HepG2 (cell line): ENCODE measurements around the gene PLPPR2. TPM values are rescaled to one million over a fixed set of nuclear protein-coding genes. Genes with fewer than 3 reads are reported as not detected.

Experiments used
- AKAP8 ChIP-seq: sonication (generic); formaldehyde crosslinking; IDR thresholded peaks from 2 replicates; pipeline ENCODE4 v1.5.1; 2020; ENCODE audit warnings: mild to moderate bottlenecking, missing genetic modification reagents
- CENPX ChIP-seq: sonication (generic); formaldehyde crosslinking; IDR thresholded peaks from 2 replicates; pipeline ENCODE4 v1.9.0; 2021; ENCODE audit warnings: mild to moderate bottlenecking, missing genetic modification reagents, moderate library complexity
- ETV6 ChIP-seq: sonication (generic); formaldehyde crosslinking; conservative IDR thresholded peaks from 2 replicates; pipeline ENCODE4 v1.4.0; 2020; ENCODE audit warnings: missing genetic modification reagents
- FIP1L1 ChIP-seq: fragments of 200-400 bp; formaldehyde crosslinking; IDR thresholded peaks from 2 replicates; pipeline ENCODE4 v1.6.1; 2018; ENCODE audit warnings: low read depth, mild to moderate bottlenecking, low read length, moderate library complexity, borderline replicate concordance; ENCODE audit not compliant: insufficient read depth
- FLYWCH1 ChIP-seq: sonication (generic); formaldehyde crosslinking; IDR thresholded peaks from 2 replicates; pipeline ENCODE4 v1.8.1; 2023; ENCODE audit warnings: mild to moderate bottlenecking, missing genetic modification reagents
- GATAD2A ChIP-seq: IDR thresholded peaks from 2 replicates; pipeline ENCODE4 v1.6.1; 2016
- MXI1 ChIP-seq: IDR thresholded peaks from 3 replicates; pipeline ENCODE4 v1.6.1; 2012; ENCODE audit warnings: low read depth, low read length, inconsistent platforms, borderline replicate concordance
- NFKB2 ChIP-seq: sonication (generic); formaldehyde crosslinking; IDR thresholded peaks from 2 replicates; pipeline ENCODE4 v1.4.0; 2020; ENCODE audit warnings: missing genetic modification reagents, borderline replicate concordance
- POGK ChIP-seq: sonication (generic); formaldehyde crosslinking; conservative IDR thresholded peaks from 2 replicates; pipeline ENCODE4 v1.8.0; 2022; ENCODE audit warnings: mild to moderate bottlenecking, moderate library complexity, missing genetic modification reagents
- SATB2 ChIP-seq: sonication (generic); formaldehyde crosslinking; IDR thresholded peaks from 2 replicates; pipeline ENCODE4 v1.5.0; 2020; ENCODE audit warnings: missing genetic modification reagents
- SMARCC2 ChIP-seq: fragments of 450-650 bp; IDR thresholded peaks from 2 replicates; pipeline ENCODE4 v1.6.1; 2017; ENCODE audit warnings: antibody characterized with exemption, mild to moderate bottlenecking
- ZBTB3 ChIP-seq: sonication (generic); formaldehyde crosslinking; IDR thresholded peaks from 2 replicates; pipeline ENCODE4 v1.4.0; 2020; ENCODE audit warnings: low read depth, mild to moderate bottlenecking, moderate library complexity, missing genetic modification reagents, borderline replicate concordance
- ZIK1 ChIP-seq: sonication (generic); formaldehyde crosslinking; IDR thresholded peaks from 2 replicates; pipeline ENCODE4 v1.5.0; 2020; ENCODE audit warnings: mild to moderate bottlenecking, low read depth, missing genetic modification reagents, borderline replicate concordance
- ZNF20 ChIP-seq: sonication (generic); formaldehyde crosslinking; IDR thresholded peaks from 2 replicates; pipeline ENCODE4 v1.4.0; 2020; ENCODE audit warnings: mild to moderate bottlenecking, moderate library complexity, missing genetic modification reagents
- ZNF230 ChIP-seq: sonication (generic); formaldehyde crosslinking; IDR thresholded peaks from 2 replicates; pipeline ENCODE4 v1.4.0; 2020; ENCODE audit warnings: mild to moderate bottlenecking, missing genetic modification reagents
- ZNF362 ChIP-seq: sonication (generic); formaldehyde crosslinking; IDR thresholded peaks from 2 replicates; pipeline ENCODE4 v1.4.0; 2020; ENCODE audit warnings: missing genetic modification reagents, mild to moderate bottlenecking, borderline replicate concordance
- ZNF414 ChIP-seq: sonication (generic); formaldehyde crosslinking; IDR thresholded peaks from 2 replicates; pipeline ENCODE4 v1.5.0; 2020; ENCODE audit warnings: missing genetic modification reagents
- ZNF430 ChIP-seq: sonication (generic); formaldehyde crosslinking; IDR thresholded peaks from 2 replicates; pipeline ENCODE4 v1.9.0; 2021; ENCODE audit warnings: mild to moderate bottlenecking, missing genetic modification reagents
- ZNF580 ChIP-seq: IDR thresholded peaks from 2 replicates; pipeline ENCODE4 v1.6.1; 2016; ENCODE audit warnings: low read depth, borderline replicate concordance
- ZNF839 ChIP-seq: sonication (generic); formaldehyde crosslinking; IDR thresholded peaks from 2 replicates; pipeline ENCODE4 v1.4.0; 2020; ENCODE audit warnings: missing genetic modification reagents, mild to moderate bottlenecking, borderline replicate concordance
- polyA plus RNA-seq, 8 experiments: library from polyadenylated mRNA; depleted of rRNA in 3 of 8; stranded (reverse) in 7 of 8; unstranded in 1 of 8; fragments of >200 nt; fragmentation: Illumina TruSeq in 4 of 8; extraction: Trizol in 4 of 8; gene quantifications; 2 replicates each; pipeline versions ENCODE4 v1.2.1 to v1.2.3, GENCODE V29; 2011 to 2016; ENCODE audit warnings: low read depth in 4 of 8, missing spikeins in 1 of 8, mixed read lengths in 1 of 8; ENCODE audit not compliant: insufficient read depth in 1 of 8
- total RNA-seq, 5 experiments: library from RNA; depleted of rRNA; stranded (reverse); fragments of >200 nt; fragmentation: Illumina TruSeq; extraction: Trizol; gene quantifications; 2 replicates each; pipeline ENCODE4 v1.2.3, GENCODE V29; 2016; ENCODE audit warnings: low read depth in 1 of 5
- TF ChIP-seq, protein P1 (sequence below): sonication (generic); formaldehyde crosslinking; IDR thresholded peaks from 2 replicates; pipeline ENCODE4 v1.8.0; 2022; ENCODE audit warnings: missing genetic modification reagents, mild to moderate bottlenecking, inconsistent platforms, borderline replicate concordance
- TF ChIP-seq, protein P2 (sequence below): sonication (generic); formaldehyde crosslinking; IDR thresholded peaks from 2 replicates; pipeline ENCODE4 v1.4.0; 2020; ENCODE audit warnings: mild to moderate bottlenecking, missing genetic modification reagents, borderline replicate concordance

The PLPPR2 gene
- total and polyA plus RNA-seq, 2 of the 13 experiments (the other 11 are each of a cell fraction or from before 2014, with no cell fraction given) = 1.5 to 2.1 TPM

- TF ChIP-seq CENPX (CRISPR knock-in tag) (no peak), ZNF20 (CRISPR knock-in tag) (no peak), ZNF430 (no peak), ETV6 (CRISPR knock-in tag) (no peak), ZBTB3 (CRISPR knock-in tag) (no peak), ZNF230 (CRISPR knock-in tag) (no peak), ZNF362 (CRISPR knock-in tag) (no peak), ZNF414 (CRISPR knock-in tag) (no peak), FLYWCH1 (CRISPR knock-in tag) (no peak), ZIK1 (CRISPR knock-in tag) (no peak), SATB2 (CRISPR knock-in tag) (no peak), AKAP8 (CRISPR knock-in tag) (no peak), NFKB2 (CRISPR knock-in tag) (no peak), FIP1L1 (no peak), GATAD2A (CRISPR knock-in tag) (no peak; the same call in 1 of the 2 replicates), ZNF839 (CRISPR knock-in tag) (no peak), POGK (CRISPR knock-in tag) (0 out of 2 replicates have a peak, but pooled peaks have one; percentile 40), ZNF580 (CRISPR knock-in tag) (no peak), MXI1 (peak; percentile 22; the same call in 1 of the 3 replicates), SMARCC2 (no peak)
- TF ChIP-seq, protein P1, sequence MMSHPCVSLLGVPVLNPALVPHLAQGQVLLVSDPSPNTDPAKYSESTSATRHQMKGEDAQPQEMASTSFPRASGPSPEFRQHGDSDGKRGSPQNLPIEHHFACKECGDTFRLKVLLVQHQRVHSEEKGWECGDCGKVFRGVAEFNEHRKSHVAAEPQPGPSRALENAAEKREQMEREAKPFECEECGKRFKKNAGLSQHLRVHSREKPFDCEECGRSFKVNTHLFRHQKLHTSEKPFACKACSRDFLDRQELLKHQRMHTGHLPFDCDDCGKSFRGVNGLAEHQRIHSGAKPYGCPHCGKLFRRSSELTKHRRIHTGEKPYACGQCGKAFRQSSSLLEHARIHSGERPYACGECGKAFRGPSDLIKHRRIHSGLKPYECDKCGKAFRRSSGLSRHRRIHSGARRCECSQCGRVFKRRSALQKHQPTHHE (CRISPR knock-in tag) = no peak
- TF ChIP-seq, protein P2, sequence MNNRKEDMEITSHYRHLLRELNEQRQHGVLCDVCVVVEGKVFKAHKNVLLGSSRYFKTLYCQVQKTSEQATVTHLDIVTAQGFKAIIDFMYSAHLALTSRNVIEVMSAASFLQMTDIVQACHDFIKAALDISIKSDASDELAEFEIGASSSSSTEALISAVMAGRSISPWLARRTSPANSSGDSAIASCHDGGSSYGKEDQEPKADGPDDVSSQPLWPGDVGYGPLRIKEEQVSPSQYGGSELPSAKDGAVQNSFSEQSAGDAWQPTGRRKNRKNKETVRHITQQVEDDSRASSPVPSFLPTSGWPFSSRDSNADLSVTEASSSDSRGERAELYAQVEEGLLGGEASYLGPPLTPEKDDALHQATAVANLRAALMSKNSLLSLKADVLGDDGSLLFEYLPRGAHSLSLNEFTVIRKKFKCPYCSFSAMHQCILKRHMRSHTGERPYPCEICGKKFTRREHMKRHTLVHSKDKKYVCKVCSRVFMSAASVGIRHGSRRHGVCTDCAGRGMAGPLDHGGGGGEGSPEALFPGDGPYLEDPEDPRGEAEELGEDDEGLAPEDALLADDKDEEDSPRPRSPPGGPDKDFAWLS (CRISPR knock-in tag) = no peak
Measured at GRCh38 chr19:11378319-11379189, 23.3 kb downstream of the PLPPR2 start (continued).
